ENCODE measurements around the gene TRPM8. TPM values are rescaled to one million over a fixed set of nuclear protein-coding genes. Genes with fewer than 3 reads are reported as not detected.
A peak's percentile ranks its signal among the peaks of the same experiment; 100 is the strongest.
"Not testable (repeated sequence)": the region's sequence is repeated elsewhere in the genome, so short reads cannot be mapped to it uniquely, and the experiment has no call there.

Gene TRPM8
- polyA plus RNA-seq, 2 of the 4 experiments (the other 2 are of a cell fraction) = 0.25 to 0.97 TPM

DNA sequence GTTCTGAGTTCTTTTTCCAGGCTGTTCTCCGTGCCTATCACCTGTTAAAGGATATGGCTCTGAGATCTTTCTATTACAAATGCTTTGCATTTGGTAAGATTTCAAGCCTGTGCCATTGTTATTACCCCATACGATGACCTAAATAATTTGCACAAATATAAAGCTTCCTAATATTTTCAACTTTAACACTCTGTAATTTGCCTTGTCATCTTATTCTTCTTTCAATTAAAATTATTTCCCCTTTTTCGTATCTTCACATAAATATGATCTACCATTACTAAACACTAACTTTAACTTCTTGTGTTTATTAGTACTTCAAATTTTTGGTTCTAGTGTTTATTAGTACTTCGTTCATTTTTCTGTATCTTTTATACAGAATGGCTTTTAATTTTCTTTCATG, 45.7 kb upstream of the TRPM8 start:
- ChIA-PET POLR2A (no interaction called here), CTCF (no interaction called here)
- ATAC-seq = no peak

DNA sequence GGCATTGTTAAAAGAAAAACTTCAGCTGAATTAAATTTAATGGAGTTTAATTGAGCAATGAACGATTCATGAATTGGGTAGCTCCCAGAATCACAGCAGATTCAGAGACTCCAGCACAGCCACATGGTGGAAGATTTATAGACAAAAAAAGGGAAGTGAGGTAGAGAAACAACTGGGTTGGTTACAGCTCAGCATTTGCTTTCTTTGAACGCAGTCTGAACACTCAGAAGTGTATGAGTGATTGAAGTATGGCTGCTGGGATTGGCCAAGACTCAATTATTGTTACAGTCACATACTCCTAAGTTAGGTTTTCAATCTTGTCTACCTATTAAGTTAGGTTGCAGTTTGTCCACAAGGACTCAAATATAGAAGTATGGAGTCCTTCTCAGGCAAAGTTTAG, 45.0 kb upstream of the TRPM8 start:
- CTCF ChIA-PET; H3K4me2 ChIP-seq; ATAC-seq; POLR2A ChIA-PET; H3K4me1 ChIP-seq; H3K27ac ChIP-seq; FAIRE-seq; DNase-seq (ENCODE audit: low read depth in 1 of 2, low spot score in 1 of 2); H3K4me3 ChIP-seq: not testable (repeated sequence)
- 0 out of 2 replicates have a peak, but pooled peaks have one; percentile 54 for TF ChIP-seq CBX8 (IDR thresholded peaks at IDR 0.05)
- H3K9me3 ChIP-seq = peaks cover 21% of the 10 kb centered on the region; the same call in 2 of the 3 replicates
- 10% methylated on average over 2 of the region's 2 CpGs for WGBS (ENCODE audit: missing lambda C conversion rate)

More for the DNA sequence above, 45.7 kb upstream of the TRPM8 start:
- DNase-seq (ENCODE audit: low read depth in 1 of 2, low spot score in 1 of 2) (no peak), FAIRE-seq (no peak)
- Histone ChIP-seq H3K27ac (no peak overlapping the region), H3K4me2 (no peak overlapping the region), H3K4me1 (no peaks in the 10 kb centered on the region), H3K4me3 (no peak overlapping the region), H3K9me3 (peaks cover 27% of the 10 kb centered on the region; the same call in 2 of the 3 replicates)
- TF ChIP-seq MAFK (IDR thresholded peaks at IDR 0.05; ENCODE audit: partially characterized antibody) = peak; percentile 52
- no peak for TF ChIP-seq CHD2 (IDR thresholded peaks at IDR 0.05; ENCODE audit: low read length, partially characterized antibody)
- WGBS (ENCODE audit: missing lambda C conversion rate) = 57% methylated on average over 4 of the region's 4 CpGs

DNA sequence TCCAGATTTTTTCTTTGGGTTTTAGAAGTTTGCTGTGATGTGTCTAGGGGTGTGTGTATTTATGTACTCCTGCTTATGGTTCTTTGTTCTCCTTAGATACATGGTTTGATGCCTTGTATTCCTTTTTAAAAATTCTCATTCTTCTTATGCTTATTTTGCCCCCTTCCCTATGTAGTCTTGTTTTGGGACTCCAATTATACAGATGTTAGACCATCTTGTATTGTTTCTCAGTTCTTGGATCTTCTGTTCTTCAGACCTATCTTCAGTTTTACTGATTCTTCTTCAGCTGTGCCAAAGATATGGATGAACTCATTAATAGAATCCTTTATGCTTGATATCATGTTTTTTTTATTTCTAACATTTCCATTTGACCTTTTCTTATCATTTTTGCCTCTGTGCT, 34.8 kb upstream of the TRPM8 start:
- peak in 1 of 2 experiments; percentile 7 for DNase-seq (ENCODE audit: low read depth in 1 of 2, low spot score in 1 of 2)
- H3K4me2 ChIP-seq = no peak overlapping the region
- H3K27ac ChIP-seq = no peak overlapping the region
- no peak for ATAC-seq
- TF ChIP-seq RARB (CRISPR knock-in tag; IDR thresholded peaks at IDR 0.05) = no peak
- TF ChIP-seq, protein P1, sequence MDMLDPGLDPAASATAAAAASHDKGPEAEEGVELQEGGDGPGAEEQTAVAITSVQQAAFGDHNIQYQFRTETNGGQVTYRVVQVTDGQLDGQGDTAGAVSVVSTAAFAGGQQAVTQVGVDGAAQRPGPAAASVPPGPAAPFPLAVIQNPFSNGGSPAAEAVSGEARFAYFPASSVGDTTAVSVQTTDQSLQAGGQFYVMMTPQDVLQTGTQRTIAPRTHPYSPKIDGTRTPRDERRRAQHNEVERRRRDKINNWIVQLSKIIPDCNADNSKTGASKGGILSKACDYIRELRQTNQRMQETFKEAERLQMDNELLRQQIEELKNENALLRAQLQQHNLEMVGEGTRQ (IDR thresholded peaks at IDR 0.05) = no peak
- no peak for TF ChIP-seq NFE2L2 (conservative IDR thresholded peaks at IDR 0.05; ENCODE audit: low read length)
- TF ChIP-seq HEYL (CRISPR knock-in tag; IDR thresholded peaks at IDR 0.05) = no peak
- no peak for TF ChIP-seq MAFK (IDR thresholded peaks at IDR 0.05; ENCODE audit: partially characterized antibody)
- no peak for TF ChIP-seq HOXB13 (CRISPR knock-in tag; IDR thresholded peaks at IDR 0.05; ENCODE audit: low read depth)
- TF ChIP-seq, protein P2, sequence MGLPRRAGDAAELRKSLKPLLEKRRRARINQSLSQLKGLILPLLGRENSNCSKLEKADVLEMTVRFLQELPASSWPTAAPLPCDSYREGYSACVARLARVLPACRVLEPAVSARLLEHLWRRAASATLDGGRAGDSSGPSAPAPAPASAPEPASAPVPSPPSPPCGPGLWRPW (IDR thresholded peaks at IDR 0.05) = no peak
- no peak for TF ChIP-seq MYC (IDR thresholded peaks at IDR 0.05; ENCODE audit: borderline replicate concordance, low read length)
- no peak for TF ChIP-seq ZNF302 (CRISPR knock-in tag; IDR thresholded peaks at IDR 0.05)
- TF ChIP-seq JUN (IDR thresholded peaks at IDR 0.05) = no peak
- no peak for TF ChIP-seq TP53 (CRISPR knock-in tag; IDR thresholded peaks at IDR 0.05)
- no peak for TF ChIP-seq NPAS2 (CRISPR knock-in tag; IDR thresholded peaks at IDR 0.05; ENCODE audit: borderline replicate concordance)
- TF ChIP-seq MAZ (IDR thresholded peaks at IDR 0.05; ENCODE audit: borderline replicate concordance, low read depth, low read length) = no peak
- TF ChIP-seq HOXB5 (CRISPR knock-in tag; IDR thresholded peaks at IDR 0.05) = no peak
- no peak for TF ChIP-seq ZC3H11A (IDR thresholded peaks at IDR 0.05)
- no peak overlapping the region for H3K4me3 ChIP-seq
- no peaks in the 10 kb centered on the region for H3K4me1 ChIP-seq
- ChIA-PET POLR2A (no interaction called here), CTCF (interaction anchor here (0.7 kb wide), 1 partner anchor 165 kb away, joined by 3 read pairs; no protein-coding TSS in a partner anchor)
- FAIRE-seq = no peak
- peaks cover 27% of the 10 kb centered on the region for H3K9me3 ChIP-seq

DNA sequence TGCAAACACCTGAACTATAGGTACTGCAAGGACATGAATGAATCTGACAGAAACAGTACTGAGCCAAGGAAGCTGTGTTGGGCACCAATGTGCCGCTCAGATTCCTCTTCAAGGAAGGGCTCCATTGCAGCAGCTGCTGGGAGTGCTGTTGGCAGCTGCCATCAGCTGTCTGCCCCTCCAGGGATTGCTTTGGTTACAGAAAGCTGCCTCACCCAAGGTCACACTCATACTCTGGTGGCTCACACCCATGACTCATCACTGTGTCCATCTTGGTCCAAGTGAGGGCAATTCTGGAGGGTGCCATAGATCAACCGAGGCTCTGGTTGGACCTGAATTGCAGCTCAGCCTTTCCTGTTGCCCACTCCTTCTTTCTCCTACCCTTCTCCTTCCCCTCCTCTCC, 24.4 kb upstream of the TRPM8 start:
- DNase-seq (ENCODE audit: low read depth in 1 of 2, low spot score in 1 of 2) = peak in 1 of 2 experiments; percentile 5
- TF ChIP-seq, protein P3, sequence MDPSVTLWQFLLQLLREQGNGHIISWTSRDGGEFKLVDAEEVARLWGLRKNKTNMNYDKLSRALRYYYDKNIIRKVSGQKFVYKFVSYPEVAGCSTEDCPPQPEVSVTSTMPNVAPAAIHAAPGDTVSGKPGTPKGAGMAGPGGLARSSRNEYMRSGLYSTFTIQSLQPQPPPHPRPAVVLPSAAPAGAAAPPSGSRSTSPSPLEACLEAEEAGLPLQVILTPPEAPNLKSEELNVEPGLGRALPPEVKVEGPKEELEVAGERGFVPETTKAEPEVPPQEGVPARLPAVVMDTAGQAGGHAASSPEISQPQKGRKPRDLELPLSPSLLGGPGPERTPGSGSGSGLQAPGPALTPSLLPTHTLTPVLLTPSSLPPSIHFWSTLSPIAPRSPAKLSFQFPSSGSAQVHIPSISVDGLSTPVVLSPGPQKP (IDR thresholded peaks at IDR 0.05; ENCODE audit: low read depth, low read length) = no peak
- TF ChIP-seq, protein P1 (IDR thresholded peaks at IDR 0.05) = no peak
- TF ChIP-seq CBX2 (IDR thresholded peaks at IDR 0.05; ENCODE audit: borderline replicate concordance, low read depth) (no peak), FOXS1 (CRISPR knock-in tag; IDR thresholded peaks at IDR 0.05) (no peak), FOSL2 (IDR thresholded peaks at IDR 0.05) (no peak), FOSL2 (CRISPR knock-in tag; IDR thresholded peaks at IDR 0.05) (0 out of 2 replicates have a peak, but pooled peaks have one; percentile 11), NFE2L2 (conservative IDR thresholded peaks at IDR 0.05; ENCODE audit: low read length) (no peak)
- TF ChIP-seq, protein P4, sequence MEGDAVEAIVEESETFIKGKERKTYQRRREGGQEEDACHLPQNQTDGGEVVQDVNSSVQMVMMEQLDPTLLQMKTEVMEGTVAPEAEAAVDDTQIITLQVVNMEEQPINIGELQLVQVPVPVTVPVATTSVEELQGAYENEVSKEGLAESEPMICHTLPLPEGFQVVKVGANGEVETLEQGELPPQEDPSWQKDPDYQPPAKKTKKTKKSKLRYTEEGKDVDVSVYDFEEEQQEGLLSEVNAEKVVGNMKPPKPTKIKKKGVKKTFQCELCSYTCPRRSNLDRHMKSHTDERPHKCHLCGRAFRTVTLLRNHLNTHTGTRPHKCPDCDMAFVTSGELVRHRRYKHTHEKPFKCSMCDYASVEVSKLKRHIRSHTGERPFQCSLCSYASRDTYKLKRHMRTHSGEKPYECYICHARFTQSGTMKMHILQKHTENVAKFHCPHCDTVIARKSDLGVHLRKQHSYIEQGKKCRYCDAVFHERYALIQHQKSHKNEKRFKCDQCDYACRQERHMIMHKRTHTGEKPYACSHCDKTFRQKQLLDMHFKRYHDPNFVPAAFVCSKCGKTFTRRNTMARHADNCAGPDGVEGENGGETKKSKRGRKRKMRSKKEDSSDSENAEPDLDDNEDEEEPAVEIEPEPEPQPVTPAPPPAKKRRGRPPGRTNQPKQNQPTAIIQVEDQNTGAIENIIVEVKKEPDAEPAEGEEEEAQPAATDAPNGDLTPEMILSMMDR (IDR thresholded peaks at IDR 0.05) = no peak
- TF ChIP-seq, protein P5, sequence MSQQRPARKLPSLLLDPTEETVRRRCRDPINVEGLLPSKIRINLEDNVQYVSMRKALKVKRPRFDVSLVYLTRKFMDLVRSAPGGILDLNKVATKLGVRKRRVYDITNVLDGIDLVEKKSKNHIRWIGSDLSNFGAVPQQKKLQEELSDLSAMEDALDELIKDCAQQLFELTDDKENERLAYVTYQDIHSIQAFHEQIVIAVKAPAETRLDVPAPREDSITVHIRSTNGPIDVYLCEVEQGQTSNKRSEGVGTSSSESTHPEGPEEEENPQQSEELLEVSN (IDR thresholded peaks at IDR 0.05; ENCODE audit: borderline replicate concordance, low read depth) = no peak
- 56% methylated on average over 2 of the region's 2 CpGs for WGBS (ENCODE audit: missing lambda C conversion rate)
- Histone ChIP-seq H3K9me3 (no peaks in the 10 kb centered on the region), H3K4me3 (no peak overlapping the region), H3K4me2 (no peak overlapping the region), H3K27ac (no peak overlapping the region), H3K4me1 (0 out of 3 replicates have a peak, but pooled peaks cover 2% of the 10 kb centered on the region)
- no peak for FAIRE-seq
- no peak for ATAC-seq
- ChIA-PET CTCF (interaction anchor here (0.7 to 1.2 kb wide), 2 partner anchors 9 to 23 kb away, joined by 3 to 4 read pairs; no protein-coding TSS in a partner anchor), POLR2A (no interaction called here)
